H9 (cell line): ENCODE data around the gene SF3B3. TPM values are rescaled to one million over a fixed set of nuclear protein-coding genes. Genes with fewer than 3 reads are reported as not detected.

Experiments
- DNase-seq: peaks from one replicate; pipeline ENCODE4 v3.0.0-alpha.2; 2017
- H2AFZ ChIP-seq: one replicate; pipeline ENCODE4 v1.6.1; 2013; ENCODE audit warnings: mild to moderate bottlenecking, low read length, control low read depth, moderate library complexity
- H2AK5ac ChIP-seq: 2 replicates; pipeline ENCODE4 v1.6.1; 2013; ENCODE audit warnings: low read length, control low read depth, mixed read lengths; ENCODE audit not compliant: insufficient read length
- H2BK120ac ChIP-seq: one replicate; pipeline ENCODE4 v1.6.1; 2013; ENCODE audit warnings: low read depth, mild to moderate bottlenecking, low read length, control low read depth, inconsistent platforms; ENCODE audit not compliant: poor library complexity, severe bottlenecking
- H2BK12ac ChIP-seq: 2 replicates; pipeline ENCODE4 v1.6.1; 2013; ENCODE audit warnings: low read length, control low read depth, mixed read lengths, low read depth; ENCODE audit not compliant: insufficient read length
- H2BK15ac ChIP-seq: 2 replicates; pipeline ENCODE4 v1.6.1; 2013; ENCODE audit warnings: low read depth, low read length, control low read depth
- H2BK20ac ChIP-seq: one replicate; pipeline ENCODE4 v1.6.1; 2013; ENCODE audit warnings: low read depth, mild to moderate bottlenecking, low read length, control low read depth, inconsistent platforms; ENCODE audit not compliant: poor library complexity, severe bottlenecking
- H2BK5ac ChIP-seq: 2 replicates; pipeline ENCODE4 v1.6.1; 2013; ENCODE audit warnings: low read length, control low read depth, mixed read lengths; ENCODE audit not compliant: insufficient read length
- H3K14ac ChIP-seq: 2 replicates; pipeline ENCODE4 v1.6.1; 2013; ENCODE audit warnings: low read length, control low read depth; ENCODE audit not compliant: insufficient read depth
- H3K18ac ChIP-seq: 2 replicates; pipeline ENCODE4 v1.6.1; 2013; ENCODE audit warnings: low read depth, mild to moderate bottlenecking, mixed read lengths, low read length, control low read depth; ENCODE audit not compliant: insufficient read length
- H3K23ac ChIP-seq: 2 replicates; pipeline ENCODE4 v1.6.1; 2013; ENCODE audit warnings: low read length, control low read depth, mixed read lengths, low read depth; ENCODE audit not compliant: insufficient read length
- H3K23me2 ChIP-seq: 2 replicates; pipeline ENCODE4 v1.6.1; 2013; ENCODE audit warnings: low read depth, mild to moderate bottlenecking, mixed read lengths, low read length, control low read depth; ENCODE audit not compliant: insufficient read length, poor library complexity, severe bottlenecking
- H3K27ac ChIP-seq: 2 replicates; pipeline ENCODE4 v1.5.1; 2013; ENCODE audit warnings: low read length, control low read depth, mixed read lengths, low read depth; ENCODE audit not compliant: insufficient read length
- H3K27me3 ChIP-seq: 2 replicates; pipeline ENCODE4 v1.6.1; 2013; ENCODE audit warnings: low read length, control low read depth, inconsistent platforms; ENCODE audit not compliant: insufficient read depth
- H3K4ac ChIP-seq: 2 replicates; pipeline ENCODE4 v1.6.1; 2013; ENCODE audit warnings: low read depth, mild to moderate bottlenecking, control low read depth, inconsistent platforms, low read length, moderate library complexity
- H3K4me1 ChIP-seq: 2 replicates; pipeline ENCODE4 v1.6.1; 2013; ENCODE audit warnings: low read length, control low read depth, inconsistent platforms; ENCODE audit not compliant: insufficient read depth
- H3K4me2 ChIP-seq: 2 replicates; pipeline ENCODE4 v1.6.1; 2013; ENCODE audit warnings: low read length, control low read depth, mixed read lengths; ENCODE audit not compliant: insufficient read length, insufficient read depth
- H3K56ac ChIP-seq: 2 replicates; pipeline ENCODE4 v1.6.1; 2013; ENCODE audit warnings: low read depth, mild to moderate bottlenecking, mixed read lengths, low read length, control low read depth; ENCODE audit not compliant: insufficient read length
- H3K79me1 ChIP-seq: 2 replicates; pipeline ENCODE4 v1.6.1; 2013; ENCODE audit warnings: low read depth, mild to moderate bottlenecking, moderate library complexity, low read length, control low read depth, inconsistent platforms; ENCODE audit not compliant: insufficient read depth, poor library complexity, severe bottlenecking
- H3K79me2 ChIP-seq: 2 replicates; pipeline ENCODE4 v1.6.1; 2013; ENCODE audit warnings: low read length, control low read depth, inconsistent platforms; ENCODE audit not compliant: insufficient read depth
- H3K9ac ChIP-seq: 2 replicates; pipeline ENCODE4 v1.6.1; 2013; ENCODE audit warnings: low read length, control low read depth, mixed read lengths; ENCODE audit not compliant: insufficient read length; ENCODE audit errors: extremely low read depth
- H3K9me3 ChIP-seq: one replicate; pipeline ENCODE4 v1.6.1; 2013; ENCODE audit warnings: low read depth, low read length, inconsistent platforms; ENCODE audit not compliant: control insufficient read depth
- H3T11ph ChIP-seq: one replicate; pipeline ENCODE4 v1.6.1; 2013; ENCODE audit warnings: mild to moderate bottlenecking, low read length, control low read depth, inconsistent platforms
- H4K20me1 ChIP-seq: one replicate; pipeline ENCODE4 v1.6.1; 2013; ENCODE audit not compliant: control insufficient read depth, insufficient read length, insufficient read depth
- H4K5ac ChIP-seq: 2 replicates; pipeline ENCODE4 v1.6.1; 2013; ENCODE audit warnings: low read depth, mild to moderate bottlenecking, mixed read lengths, low read length, control low read depth; ENCODE audit not compliant: insufficient read length
- H4K8ac ChIP-seq: replicated peaks from 2 replicates; pipeline ENCODE4 v1.6.1; 2013; ENCODE audit warnings: low read length, control low read depth, mixed read lengths, low read depth; ENCODE audit not compliant: insufficient read length
- H4K91ac ChIP-seq: 2 replicates; pipeline ENCODE4 v1.6.1; 2013; ENCODE audit warnings: low read depth, mild to moderate bottlenecking, moderate library complexity, mixed read lengths, low read length, control low read depth; ENCODE audit not compliant: insufficient read length
- H3K27ac Mint-ChIP-seq, 3 experiments: 2 replicates in 2 of 3; 3 replicates in 1 of 3; pipeline ENCODE4 v1.8.0; 2020 to 2021; ENCODE audit warnings: mixed read lengths in 3 of 3, mild to moderate bottlenecking in 1 of 3, moderate library complexity in 1 of 3
- H3K27me3 Mint-ChIP-seq: 2 replicates; pipeline ENCODE4 v1.8.0; 2021; ENCODE audit warnings: low read depth, mild to moderate bottlenecking, moderate library complexity, mixed read lengths
- H3K36me3 Mint-ChIP-seq, 3 experiments: 2 replicates in 2 of 3; 3 replicates in 1 of 3; pipeline ENCODE4 v1.8.0; 2020 to 2021; ENCODE audit warnings: low read depth in 3 of 3, mixed read lengths in 3 of 3; ENCODE audit not compliant: insufficient read depth in 1 of 3
- H3K4me1 Mint-ChIP-seq, 2 experiments: 2 replicates each; pipeline ENCODE4 v1.8.0; 2020; ENCODE audit warnings: mixed read lengths in 2 of 2
- H3K4me3 Mint-ChIP-seq, 2 experiments: 2 replicates in 1 of 2; 3 replicates in 1 of 2; pipeline ENCODE4 v1.8.0; 2020 to 2021; ENCODE audit warnings: mild to moderate bottlenecking in 2 of 2, mixed read lengths in 2 of 2, moderate library complexity in 1 of 2
- H3K9me3 Mint-ChIP-seq, 2 experiments: 2 replicates in 1 of 2; 3 replicates in 1 of 2; pipeline ENCODE4 v1.8.0; 2020; ENCODE audit warnings: mild to moderate bottlenecking in 2 of 2, mixed read lengths in 2 of 2, moderate library complexity in 1 of 2
- WGBS: extraction: QIAGEN DNeasy Blood & Tissue Kit; methylation state at CpG from one replicate; pipeline ENCODE4 v1.1.7; 2013; ENCODE audit warnings: missing lambda C conversion rate, low lambda C conversion rate, mixed read lengths; ENCODE audit not compliant: insufficient read length; ENCODE audit errors: extremely low coverage; 5-methylcytosine and 5-hydroxymethylcytosine counted together
- total RNA-seq: library from RNA; stranded (reverse); gene quantifications from 2 replicates; pipeline ENCODE4 v1.2.1, GENCODE V29; 2021
- TF ChIP-seq, protein P1 (sequence below): fragments of 200-600 bp; sonication (generic); conservative IDR thresholded peaks from 3 replicates; pipeline ENCODE4 v1.8.0; 2021; ENCODE audit warnings: antibody characterized with exemption, mild to moderate bottlenecking

SF3B3 gene
- total RNA-seq, 1 experiment from 2014 or later = 493 TPM

DNA sequence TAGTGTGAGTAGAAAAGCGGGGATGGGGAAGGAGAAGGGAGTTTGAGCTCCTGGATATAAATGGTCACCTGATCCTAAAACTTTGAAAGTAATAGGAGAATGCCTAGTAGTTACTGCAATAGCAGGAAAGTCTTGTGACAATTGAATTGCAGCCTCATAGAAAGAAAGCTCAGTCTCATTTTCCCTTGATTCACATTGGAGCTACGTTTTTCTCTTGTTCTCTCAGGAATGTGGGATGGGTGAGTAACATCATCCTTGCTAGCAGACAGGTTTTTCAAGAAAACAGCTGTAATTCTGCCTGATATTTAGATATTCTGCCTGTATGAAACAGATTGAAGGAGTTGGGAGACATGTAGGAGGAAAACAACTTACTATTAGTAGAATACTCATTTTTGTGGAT lies 25.3 kb downstream of the SF3B3 start:
- Mint-ChIP-seq H3K9me3 (no peaks in the 10 kb centered on the region), H3K36me3 (peaks cover 63 to 92% (median 86%) of the 10 kb centered on the region in 3 experiments)
- H3K27ac ChIP-seq = no peak overlapping the region

More for the DNA sequence above, 25.3 kb downstream of the SF3B3 start:
- Histone ChIP-seq H3K14ac (no peak overlapping the region), H2BK20ac (no peak overlapping the region), H3K18ac (no peak overlapping the region), H3K4ac (no peak overlapping the region), H4K91ac (no peak overlapping the region), H2BK120ac (no peak overlapping the region), H3K9ac (no peak overlapping the region), H3K9me3 (no peaks in the 10 kb centered on the region), H2BK12ac (no peak overlapping the region), H3K23me2 (no peaks in the 10 kb centered on the region), H3K79me2 (peaks cover 10% of the 10 kb centered on the region; the same call in 1 of the 2 replicates), H2BK15ac (no peak overlapping the region), H3K4me2 (no peak overlapping the region), H4K8ac (no peak overlapping the region), H2AFZ (no peak overlapping the region), H2AK5ac (no peak overlapping the region), H4K20me1 (no peaks in the 10 kb centered on the region), H3K23ac (no peak overlapping the region), H3K27me3 (no peaks in the 10 kb centered on the region), H3K79me1 (peaks cover 5% of the 10 kb centered on the region), H3T11ph (no peak overlapping the region), H3K4me1 (no peaks in the 10 kb centered on the region), H3K56ac (no peak overlapping the region), H4K5ac (no peak overlapping the region), H2BK5ac (no peak overlapping the region)
- WGBS = 100% methylated on average over 1 of the region's 2 CpGs
- TF ChIP-seq, protein P1, sequence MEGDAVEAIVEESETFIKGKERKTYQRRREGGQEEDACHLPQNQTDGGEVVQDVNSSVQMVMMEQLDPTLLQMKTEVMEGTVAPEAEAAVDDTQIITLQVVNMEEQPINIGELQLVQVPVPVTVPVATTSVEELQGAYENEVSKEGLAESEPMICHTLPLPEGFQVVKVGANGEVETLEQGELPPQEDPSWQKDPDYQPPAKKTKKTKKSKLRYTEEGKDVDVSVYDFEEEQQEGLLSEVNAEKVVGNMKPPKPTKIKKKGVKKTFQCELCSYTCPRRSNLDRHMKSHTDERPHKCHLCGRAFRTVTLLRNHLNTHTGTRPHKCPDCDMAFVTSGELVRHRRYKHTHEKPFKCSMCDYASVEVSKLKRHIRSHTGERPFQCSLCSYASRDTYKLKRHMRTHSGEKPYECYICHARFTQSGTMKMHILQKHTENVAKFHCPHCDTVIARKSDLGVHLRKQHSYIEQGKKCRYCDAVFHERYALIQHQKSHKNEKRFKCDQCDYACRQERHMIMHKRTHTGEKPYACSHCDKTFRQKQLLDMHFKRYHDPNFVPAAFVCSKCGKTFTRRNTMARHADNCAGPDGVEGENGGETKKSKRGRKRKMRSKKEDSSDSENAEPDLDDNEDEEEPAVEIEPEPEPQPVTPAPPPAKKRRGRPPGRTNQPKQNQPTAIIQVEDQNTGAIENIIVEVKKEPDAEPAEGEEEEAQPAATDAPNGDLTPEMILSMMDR = no peak
- DNase-seq = no peak
- peaks cover 5 to 17% of the 10 kb centered on the region in 2 experiments; a peak in 3 of 4 replicates for H3K4me1 Mint-ChIP-seq
- no peaks in the 10 kb centered on the region for H3K27me3 Mint-ChIP-seq
- peak overlapping the region in 1 of 3 experiments; percentile 14; a peak in 1 of 7 replicates for H3K27ac Mint-ChIP-seq
- H3K4me3 Mint-ChIP-seq = no peak overlapping the region
